A673 (cell line): Measurements from ENCODE around the gene CYP46A1. TPM values are rescaled to one million over a fixed set of nuclear protein-coding genes. Genes with fewer than 3 reads are reported as not detected.

Experiments used
- BruUV-seq: library from RNA; stranded (reverse); fragments of 400-500 nt; replicated peaks from 2 replicates; lab custom pipeline; 2021; lab: Mats Ljungman, UMichigan
- CTCF ChIA-PET: fragments of 300-600 bp; sonication (Branson Sonifier 250); formaldehyde crosslinking; loops from one replicate; lab custom pipeline; 2022; ENCODE audit warnings: antibody characterized with exemption; lab: Charles Lee
- POLR2A ChIA-PET: fragments of 300-600 bp; sonication (Branson Sonifier 250); formaldehyde crosslinking; loops from one replicate; lab custom pipeline; 2022; ENCODE audit warnings: antibody characterized with exemption; ENCODE audit not compliant: low non-redundant PET; lab: Charles Lee
- DNase-seq: peaks from one replicate; pipeline ENCODE4 v3.0.0-alpha.2; 2015; ENCODE audit warnings: low spot score
- H3K27ac ChIP-seq: fragments of 200-600 bp; sonication (generic); 2 replicates; pipeline ENCODE4 v1.5.1; 2016; ENCODE audit warnings: mixed run types, low read depth, mild to moderate bottlenecking, mixed read lengths, antibody characterized with exemption, low read length; ENCODE audit not compliant: poor library complexity, severe bottlenecking
- H3K27me3 ChIP-seq: fragments of 200-600 bp; sonication (generic); replicated peaks from 2 replicates; pipeline ENCODE4 v1.6.1; 2017; ENCODE audit warnings: mixed run types, low read depth, mild to moderate bottlenecking, mixed read lengths, antibody characterized with exemption, low read length; ENCODE audit not compliant: insufficient read depth, poor library complexity
- H3K36me3 ChIP-seq: fragments of 200-600 bp; sonication (generic); 2 replicates; pipeline ENCODE4 v1.6.1; 2016; ENCODE audit warnings: mixed run types, mild to moderate bottlenecking, mixed read lengths, antibody characterized with exemption, low read length; ENCODE audit not compliant: insufficient read depth, poor library complexity, severe bottlenecking
- H3K4me1 ChIP-seq: fragments of 200-600 bp; sonication (generic); 2 replicates; pipeline ENCODE4 v1.6.1; 2017; ENCODE audit warnings: mixed run types, mild to moderate bottlenecking, mixed read lengths, antibody characterized with exemption, low read length; ENCODE audit not compliant: insufficient read depth, poor library complexity, severe bottlenecking
- H3K4me3 ChIP-seq: fragments of 200-600 bp; sonication (generic); 2 replicates; pipeline ENCODE4 v1.5.1; 2016; ENCODE audit warnings: low read depth, mixed run types, mild to moderate bottlenecking, mixed read lengths, low read length; ENCODE audit not compliant: poor library complexity, severe bottlenecking
- H3K9me3 ChIP-seq: fragments of 200-600 bp; sonication (generic); 2 replicates; pipeline ENCODE4 v1.6.1; 2016; ENCODE audit warnings: mixed run types, low read depth, mild to moderate bottlenecking, mixed read lengths, antibody characterized with exemption, low read length; ENCODE audit not compliant: poor library complexity, severe bottlenecking
- EZH2 ChIP-seq: fragments of 200-600 bp; sonication (generic); IDR thresholded peaks from 2 replicates; pipeline ENCODE4 v1.6.1; 2017; ENCODE audit warnings: borderline replicate concordance, low read depth, mild to moderate bottlenecking, mixed read lengths, antibody characterized with exemption, low read length; ENCODE audit not compliant: poor library complexity, severe bottlenecking
- intact Hi-C: fragments of 100-400 bp; cut with micrococcal nuclease; formaldehyde crosslinking; loops from one replicate; pipeline ENCODE4 v1.10.0; 2022; ENCODE audit not compliant: unreplicated experiment
- total RNA-seq: library from RNA; stranded (reverse); gene quantifications from 2 replicates; pipeline ENCODE4 v1.2.3, GENCODE V29; 2021
- TF ChIP-seq, protein P1 (sequence below): fragments of 300-800, 200-600 bp; sonication (generic); conservative IDR thresholded peaks from 2 replicates; pipeline ENCODE4 v1.5.1; 2017; ENCODE audit warnings: low read depth, mild to moderate bottlenecking, antibody characterized with exemption, low read length, moderate library complexity, mixed read lengths

Gene CYP46A1
- total RNA-seq, 1 experiment from 2014 or later = not detected

DNA sequence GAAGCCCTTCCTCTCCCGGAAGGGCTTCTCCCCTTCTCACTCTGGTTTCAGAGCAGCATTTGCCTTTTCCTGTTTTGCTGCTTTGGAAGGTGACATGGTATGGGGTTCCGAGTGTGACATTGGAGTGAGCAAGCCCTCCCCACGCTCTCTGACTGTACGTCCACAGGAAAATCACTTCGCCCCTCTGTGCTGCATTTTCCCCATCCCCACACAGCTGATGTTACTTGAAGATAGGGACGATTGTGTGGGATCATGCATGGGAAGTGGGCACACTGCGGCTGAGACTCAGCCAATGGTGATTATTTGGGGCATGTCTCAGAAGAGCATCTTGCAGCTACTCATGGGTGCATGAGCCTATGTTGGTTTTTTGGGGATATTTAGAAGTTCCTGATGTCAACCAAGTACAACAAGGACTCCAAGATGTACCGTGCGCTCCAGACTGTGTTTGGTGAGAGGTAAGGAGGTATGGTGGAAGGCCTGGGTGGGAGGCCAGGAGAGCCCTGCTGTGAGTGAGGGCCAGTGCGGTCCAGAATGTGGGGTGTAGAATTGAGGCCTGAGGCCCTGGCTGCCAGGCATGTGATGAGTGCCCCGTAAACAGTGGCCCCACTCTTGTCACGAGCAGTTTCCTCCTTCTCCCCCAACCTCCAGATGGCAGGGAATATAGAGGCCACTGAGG, 15.1 kb downstream of the CYP46A1 start:
- DNase-seq = no peak

DNA sequence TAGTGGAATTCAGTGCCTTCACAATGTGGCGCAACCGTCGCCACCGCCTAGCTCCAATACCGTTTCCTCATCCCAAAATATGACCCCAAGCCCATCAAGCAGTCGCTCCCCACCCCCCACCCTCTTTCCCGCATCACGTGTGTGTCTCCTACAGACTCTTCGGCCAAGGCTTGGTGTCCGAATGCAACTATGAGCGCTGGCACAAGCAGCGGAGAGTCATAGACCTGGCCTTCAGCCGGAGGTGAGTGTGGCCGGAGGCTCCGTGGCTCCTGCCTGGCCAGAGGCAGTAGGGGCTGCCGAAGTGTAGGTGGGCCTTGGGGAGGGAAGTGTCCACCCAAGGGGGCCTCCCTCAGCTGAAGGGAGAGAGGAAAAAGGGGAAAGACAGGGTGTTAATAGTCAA, 15.8 kb downstream of the CYP46A1 start:
- Histone ChIP-seq H3K27me3 (no peaks in the 10 kb centered on the region), H3K27ac (no peak overlapping the region), H3K36me3 (no peaks in the 10 kb centered on the region), H3K4me1 (no peaks in the 10 kb centered on the region), H3K4me3 (no peak overlapping the region), H3K9me3 (peaks cover 16% of the 10 kb centered on the region)
- no peak for DNase-seq
- CTCF ChIA-PET = no interaction called here
- POLR2A ChIA-PET = no interaction called here
- BruUV-seq = no TSS peak
- intact Hi-C loops = no loop called here
- TF ChIP-seq, protein P1, sequence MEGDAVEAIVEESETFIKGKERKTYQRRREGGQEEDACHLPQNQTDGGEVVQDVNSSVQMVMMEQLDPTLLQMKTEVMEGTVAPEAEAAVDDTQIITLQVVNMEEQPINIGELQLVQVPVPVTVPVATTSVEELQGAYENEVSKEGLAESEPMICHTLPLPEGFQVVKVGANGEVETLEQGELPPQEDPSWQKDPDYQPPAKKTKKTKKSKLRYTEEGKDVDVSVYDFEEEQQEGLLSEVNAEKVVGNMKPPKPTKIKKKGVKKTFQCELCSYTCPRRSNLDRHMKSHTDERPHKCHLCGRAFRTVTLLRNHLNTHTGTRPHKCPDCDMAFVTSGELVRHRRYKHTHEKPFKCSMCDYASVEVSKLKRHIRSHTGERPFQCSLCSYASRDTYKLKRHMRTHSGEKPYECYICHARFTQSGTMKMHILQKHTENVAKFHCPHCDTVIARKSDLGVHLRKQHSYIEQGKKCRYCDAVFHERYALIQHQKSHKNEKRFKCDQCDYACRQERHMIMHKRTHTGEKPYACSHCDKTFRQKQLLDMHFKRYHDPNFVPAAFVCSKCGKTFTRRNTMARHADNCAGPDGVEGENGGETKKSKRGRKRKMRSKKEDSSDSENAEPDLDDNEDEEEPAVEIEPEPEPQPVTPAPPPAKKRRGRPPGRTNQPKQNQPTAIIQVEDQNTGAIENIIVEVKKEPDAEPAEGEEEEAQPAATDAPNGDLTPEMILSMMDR = no peak
- TF ChIP-seq EZH2 = no peak

More for the DNA sequence above, 15.1 kb downstream of the CYP46A1 start:
- no peaks in the 10 kb centered on the region for H3K4me1 ChIP-seq
- intact Hi-C loops = no loop called here
- H3K4me3 ChIP-seq = no peak overlapping the region
- CTCF ChIA-PET = no interaction called here
- POLR2A ChIA-PET = no interaction called here
- no peak overlapping the region for H3K27ac ChIP-seq
- TF ChIP-seq, protein P1 = no peak
- no peak for TF ChIP-seq EZH2
- peaks cover 16% of the 10 kb centered on the region for H3K9me3 ChIP-seq
- no peaks in the 10 kb centered on the region for H3K36me3 ChIP-seq
- no TSS peak for BruUV-seq
- no peaks in the 10 kb centered on the region for H3K27me3 ChIP-seq

DNA sequence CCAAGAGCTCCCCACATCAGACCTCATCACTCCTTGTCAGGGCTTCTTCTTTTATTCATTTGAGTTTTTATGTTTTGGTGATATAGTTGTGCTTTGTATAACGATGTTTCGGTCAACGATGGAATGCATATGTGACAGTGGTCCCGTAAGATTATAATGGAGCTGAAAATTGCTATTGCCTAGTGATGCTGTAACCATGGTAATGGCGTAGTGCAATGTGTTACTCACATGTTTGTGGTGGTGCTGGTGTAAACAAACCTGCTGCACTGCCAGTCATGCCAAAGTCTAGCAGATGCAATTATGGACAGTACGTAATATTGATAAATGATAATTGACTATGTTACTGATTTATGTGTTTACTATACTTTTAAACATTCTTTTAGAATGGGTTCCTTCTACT, 16.3 kb downstream of the CYP46A1 start:
- CTCF ChIA-PET = interaction anchor here (0.6 to 1.4 kb wide), 2 partner anchors 12 to 17 kb away, joined by 3 to 4 read pairs; partner anchors contain the start of gene CYP46A1
- POLR2A ChIA-PET = no interaction called here
- TF ChIP-seq, protein P1 = no peak
- no peak for TF ChIP-seq EZH2
- intact Hi-C loops = no loop called here
- no peak for DNase-seq
- Histone ChIP-seq H3K36me3 (no peaks in the 10 kb centered on the region), H3K9me3 (peaks cover 16% of the 10 kb centered on the region), H3K4me3 (no peak overlapping the region), H3K27me3 (no peaks in the 10 kb centered on the region), H3K4me1 (no peaks in the 10 kb centered on the region), H3K27ac (no peak overlapping the region)
- no TSS peak for BruUV-seq
